Measurements from ENCODE around the gene DTX1.

The DTX1 gene

GRCh38 chr12:113056381-113056630, 224 bp upstream of the DTX1 start:
- no peak for TF ChIP-seq POLR2A (IDR thresholded peaks at IDR 0.05; ENCODE audit: extremely low read depth, insufficient read length)
- TF ChIP-seq MAX (IDR thresholded peaks at IDR 0.05; ENCODE audit: low read depth, low read length), result no peak
- no peak for TF ChIP-seq MYC (IDR thresholded peaks at IDR 0.05; ENCODE audit: low read depth, low read length)
- TF ChIP-seq CTCF (IDR thresholded peaks at IDR 0.05; ENCODE audit: low read depth, low read length), result no peak
- H3K4me3 ChIP-seq (ENCODE audit: low read depth, low read length), result no peak overlapping the region
- DNase-seq (ENCODE audit: low read depth), result no peak

- TF ChIP-seq MAX (IDR thresholded peaks at IDR 0.05; ENCODE audit: low read depth, low read length) (no peak), MYC (IDR thresholded peaks at IDR 0.05; ENCODE audit: low read depth, low read length) (no peak), CTCF (IDR thresholded peaks at IDR 0.05; ENCODE audit: low read depth, low read length) (no peak), POLR2A (IDR thresholded peaks at IDR 0.05; ENCODE audit: extremely low read depth, insufficient read length) (no peak)
- DNase-seq (ENCODE audit: low read depth), result no peak
- no peak overlapping the region for H3K4me3 ChIP-seq (ENCODE audit: low read depth, low read length)
Measured at GRCh38 chr12:113057565-113058485, 1.3 kb downstream of the DTX1 start.

- no peak for TF ChIP-seq MAX (IDR thresholded peaks at IDR 0.05; ENCODE audit: low read depth, low read length)
- TF ChIP-seq CTCF (IDR thresholded peaks at IDR 0.05; ENCODE audit: low read depth, low read length), result no peak
- no peak for TF ChIP-seq MYC (IDR thresholded peaks at IDR 0.05; ENCODE audit: low read depth, low read length)
- no peak for TF ChIP-seq POLR2A (IDR thresholded peaks at IDR 0.05; ENCODE audit: extremely low read depth, insufficient read length)
- no peak overlapping the region for H3K4me3 ChIP-seq (ENCODE audit: low read depth, low read length)
- no peak for DNase-seq (ENCODE audit: low read depth)
Measured at GRCh38 chr12:113058553-113058952, 2.0 kb downstream of the DTX1 start.

- H3K4me3 ChIP-seq (ENCODE audit: low read depth, low read length), result no peak overlapping the region
- TF ChIP-seq CTCF (IDR thresholded peaks at IDR 0.05; ENCODE audit: low read depth, low read length) (no peak), MAX (IDR thresholded peaks at IDR 0.05; ENCODE audit: low read depth, low read length) (no peak), MYC (IDR thresholded peaks at IDR 0.05; ENCODE audit: low read depth, low read length) (no peak), POLR2A (IDR thresholded peaks at IDR 0.05; ENCODE audit: extremely low read depth, insufficient read length) (no peak)
- DNase-seq (ENCODE audit: low read depth), result no peak
Measured at GRCh38 chr12:113059071-113059595, 2.6 kb downstream of the DTX1 start.

- DNase-seq (ENCODE audit: low read depth), result no peak
- no peak overlapping the region for H3K4me3 ChIP-seq (ENCODE audit: low read depth, low read length)
- TF ChIP-seq CTCF (IDR thresholded peaks at IDR 0.05; ENCODE audit: low read depth, low read length) (no peak), MYC (IDR thresholded peaks at IDR 0.05; ENCODE audit: low read depth, low read length) (no peak), MAX (IDR thresholded peaks at IDR 0.05; ENCODE audit: low read depth, low read length) (no peak), POLR2A (IDR thresholded peaks at IDR 0.05; ENCODE audit: extremely low read depth, insufficient read length) (no peak)
Measured at GRCh38 chr12:113060336-113060960, 3.9 kb downstream of the DTX1 start.

All from NB4 (cell line).